Measurements from ENCODE around the gene DPY19L3. TPM values are rescaled to one million over a fixed set of nuclear protein-coding genes. Genes with fewer than 3 reads are reported as not detected.
"Not testable (repeated sequence)": the region's sequence is repeated elsewhere in the genome, so short reads cannot be mapped to it uniquely, and the experiment has no call there.

Gene DPY19L3
- total RNA-seq, 6 donors from 2014 or later, result 27.3 to 76.5 (median 29.5) TPM

- H3K36me3 ChIP-seq, result peaks cover 0 to 58% (median 7%) of the 10 kb centered on the region in 4 donors
- no peaks in the 10 kb centered on the region for H3K27me3 ChIP-seq
- no peak for DNase-seq
- H3K4me1 ChIP-seq, result no peaks in the 10 kb centered on the region
- WGBS, 2 donors, result 92 to 96% methylated on average over 6 of the region's 6 CpGs
- no peak for ATAC-seq (ENCODE audit: low FRiP score in 2 of 2)
- H3K27ac ChIP-seq, result no peak overlapping the region
- TF ChIP-seq EP300 (IDR thresholded peaks at IDR 0.05) (no peak), POLR2AphosphoS5 (IDR thresholded peaks at IDR 0.05) (no peak), POLR2A (IDR thresholded peaks at IDR 0.05) (no peak)
- H3K9me3 ChIP-seq, result no peaks in the 10 kb centered on the region
- H3K4me3 ChIP-seq, result no peak overlapping the region
These were observed 31.1 kb downstream of the DPY19L3 start for GRCh38 chr19:32436692-32437091.

- ATAC-seq (ENCODE audit: low FRiP score in 2 of 2) (no peak), DNase-seq (no peak)
- H3K36me3 ChIP-seq, result peaks cover 0 to 58% (median 7%) of the 10 kb centered on the region in 4 donors
- no peak overlapping the region for H3K27ac ChIP-seq
- H3K27me3 ChIP-seq, result no peaks in the 10 kb centered on the region
- TF ChIP-seq CTCF (IDR thresholded peaks at IDR 0.05) (no peak), POLR2AphosphoS5 (IDR thresholded peaks at IDR 0.05) (no peak), POLR2A (IDR thresholded peaks at IDR 0.05) (no peak), EP300 (IDR thresholded peaks at IDR 0.05) (no peak)
- WGBS, 2 donors, result 88 to 95% methylated on average over 1 of the region's 1 CpG
- no peaks in the 10 kb centered on the region for H3K9me3 ChIP-seq
- no peak overlapping the region for H3K4me3 ChIP-seq
- H3K4me1 ChIP-seq, result no peaks in the 10 kb centered on the region
These were observed 31.5 kb downstream of the DPY19L3 start for GRCh38 chr19:32437096-32437495.

- Histone ChIP-seq H3K9me3 (no peaks in the 10 kb centered on the region), H3K27me3 (no peaks in the 10 kb centered on the region), H3K27ac (no peak overlapping the region), H3K36me3 (peaks cover 0 to 66% (median 18%) of the 10 kb centered on the region in 4 donors), H3K4me3 (no peak overlapping the region), H3K4me1 (no peaks in the 10 kb centered on the region)
- ATAC-seq (ENCODE audit: low FRiP score in 2 of 2) (no peak), DNase-seq (no peak)
- WGBS, 2 donors, result 98% methylated on average over 2 of the region's 2 CpGs
- no peak for TF ChIP-seq CTCF (IDR thresholded peaks at IDR 0.05)
- no peak for TF ChIP-seq POLR2AphosphoS5 (IDR thresholded peaks at IDR 0.05)
- no peak for TF ChIP-seq EP300 (IDR thresholded peaks at IDR 0.05)
- no peak for TF ChIP-seq POLR2A (IDR thresholded peaks at IDR 0.05)
These were observed 33.2 kb downstream of the DPY19L3 start for GRCh38 chr19:32438751-32439150.

- Histone ChIP-seq H3K4me3 (no peak overlapping the region), H3K27ac (no peak overlapping the region), H3K9me3 (no peaks in the 10 kb centered on the region), H3K36me3 (peaks cover 0 to 38% (median 13%) of the 10 kb centered on the region in 4 donors), H3K27me3 (no peaks in the 10 kb centered on the region), H3K4me1 (no peaks in the 10 kb centered on the region)
- 76 to 93% methylated on average over 1 of the region's 1 CpG for WGBS, 2 donors
- DNase-seq (no peak), ATAC-seq (ENCODE audit: low FRiP score in 2 of 2) (no peak)
- TF ChIP-seq POLR2AphosphoS5 (IDR thresholded peaks at IDR 0.05) (no peak), POLR2A (IDR thresholded peaks at IDR 0.05) (no peak), CTCF (IDR thresholded peaks at IDR 0.05) (no peak), EP300 (IDR thresholded peaks at IDR 0.05) (no peak)
These were observed 37.1 kb downstream of the DPY19L3 start for GRCh38 chr19:32442650-32443049.

- WGBS, 2 donors, result 97% methylated on average over 5 of the region's 5 CpGs
- not testable (repeated sequence) for H3K27ac ChIP-seq
These were observed 42.0 kb downstream of the DPY19L3 start for GRCh38 chr19:32447534-32447933.

GRCh38 chr19:32448026-32448425, 42.5 kb downstream of the DPY19L3 start:
- WGBS, 2 donors, result 95 to 97% methylated on average over 8 of the region's 8 CpGs
- Histone ChIP-seq H3K4me1 (no peaks in the 10 kb centered on the region), H3K9me3 (no peaks in the 10 kb centered on the region), H3K4me3 (no peak overlapping the region), H3K36me3 (peaks cover 0 to 9% (median 7%) of the 10 kb centered on the region in 4 donors), H3K27me3 (no peaks in the 10 kb centered on the region), H3K27ac (no peak overlapping the region)
- TF ChIP-seq POLR2AphosphoS5 (IDR thresholded peaks at IDR 0.05) (no peak), POLR2A (IDR thresholded peaks at IDR 0.05) (no peak), EP300 (IDR thresholded peaks at IDR 0.05) (no peak), CTCF (IDR thresholded peaks at IDR 0.05) (no peak)
- ATAC-seq (ENCODE audit: low FRiP score in 2 of 2) (no peak), DNase-seq (no peak)

More at GRCh38 chr19:32447534-32447933, 42.0 kb downstream of the DPY19L3 start:
- H3K36me3 ChIP-seq, result peaks cover 0 to 13% (median 11%) of the 10 kb centered on the region in 4 donors
- not testable (repeated sequence) for H3K4me1 ChIP-seq; H3K27me3 ChIP-seq; DNase-seq; ATAC-seq (ENCODE audit: low FRiP score in 2 of 2); H3K4me3 ChIP-seq; H3K9me3 ChIP-seq

All from upper lobe of left lung (tissue), 6 donors.